Activated CD4-positive, alpha-beta memory T cell treated with anti-CD3 and anti-CD28 coated beads for 36 hours (primary cell): ENCODE measurements around the gene CDH23. TPM values are rescaled to one million over a fixed set of nuclear protein-coding genes. Genes with fewer than 3 reads are reported as not detected.

ENCODE experiments used
- CTCF ChIA-PET: fragments of 350-600 bp; sonication (Branson Sonifier 250); formaldehyde crosslinking; loops from one replicate; lab custom pipeline; 2021; ENCODE audit warnings: antibody characterized with exemption, inconsistent platforms; lab: Charles Lee
- POLR2A ChIA-PET: fragments of 350-600 bp; sonication (Branson Sonifier 250); formaldehyde crosslinking; loops from one replicate; lab custom pipeline; 2021; ENCODE audit warnings: antibody characterized with exemption; lab: Charles Lee
- DNase-seq: peaks from one replicate; pipeline ENCODE4 v3.0.0-alpha.2; 2020
- H3K27ac Mint-ChIP-seq: one replicate; pipeline ENCODE4 v1.8.0; 2021; ENCODE audit warnings: mixed read lengths
- H3K27me3 Mint-ChIP-seq: one replicate; pipeline ENCODE4 v1.8.0; 2021; ENCODE audit warnings: mixed read lengths
- H3K36me3 Mint-ChIP-seq: one replicate; pipeline ENCODE4 v1.8.0; 2021; ENCODE audit warnings: mixed read lengths
- H3K4me1 Mint-ChIP-seq: one replicate; pipeline ENCODE4 v1.8.0; 2021; ENCODE audit warnings: low read depth, mixed read lengths
- H3K4me3 Mint-ChIP-seq: one replicate; pipeline ENCODE4 v1.8.0; 2021; ENCODE audit warnings: mild to moderate bottlenecking, mixed read lengths
- H3K9me3 Mint-ChIP-seq: one replicate; pipeline ENCODE4 v1.8.0; 2021; ENCODE audit warnings: mixed read lengths
- intact Hi-C: fragments of 100-400 bp; cut with micrococcal nuclease; formaldehyde crosslinking; loops from one replicate; pipeline ENCODE4 v1.15.1; 2023
- total RNA-seq, 2 experiments: library from RNA; stranded (reverse); gene quantifications; one replicate each; pipeline ENCODE4 v1.2.3, GENCODE V29; 2021

CDH23 gene
- total RNA-seq, 2 experiments from 2014 or later = 2.6 TPM

- Mint-ChIP-seq H3K4me1 (no peaks in the 10 kb centered on the region), H3K27me3 (no peaks in the 10 kb centered on the region), H3K4me3 (no peak overlapping the region), H3K9me3 (no peaks in the 10 kb centered on the region), H3K27ac (no peak overlapping the region), H3K36me3 (no peaks in the 10 kb centered on the region)
- POLR2A ChIA-PET = no interaction called here
- CTCF ChIA-PET = no interaction called here
- no peak for DNase-seq
- intact Hi-C loops = no loop called here
These were observed 42.0 kb downstream of the CDH23 start for GRCh38 chr10:71438761-71439160.

DNA sequence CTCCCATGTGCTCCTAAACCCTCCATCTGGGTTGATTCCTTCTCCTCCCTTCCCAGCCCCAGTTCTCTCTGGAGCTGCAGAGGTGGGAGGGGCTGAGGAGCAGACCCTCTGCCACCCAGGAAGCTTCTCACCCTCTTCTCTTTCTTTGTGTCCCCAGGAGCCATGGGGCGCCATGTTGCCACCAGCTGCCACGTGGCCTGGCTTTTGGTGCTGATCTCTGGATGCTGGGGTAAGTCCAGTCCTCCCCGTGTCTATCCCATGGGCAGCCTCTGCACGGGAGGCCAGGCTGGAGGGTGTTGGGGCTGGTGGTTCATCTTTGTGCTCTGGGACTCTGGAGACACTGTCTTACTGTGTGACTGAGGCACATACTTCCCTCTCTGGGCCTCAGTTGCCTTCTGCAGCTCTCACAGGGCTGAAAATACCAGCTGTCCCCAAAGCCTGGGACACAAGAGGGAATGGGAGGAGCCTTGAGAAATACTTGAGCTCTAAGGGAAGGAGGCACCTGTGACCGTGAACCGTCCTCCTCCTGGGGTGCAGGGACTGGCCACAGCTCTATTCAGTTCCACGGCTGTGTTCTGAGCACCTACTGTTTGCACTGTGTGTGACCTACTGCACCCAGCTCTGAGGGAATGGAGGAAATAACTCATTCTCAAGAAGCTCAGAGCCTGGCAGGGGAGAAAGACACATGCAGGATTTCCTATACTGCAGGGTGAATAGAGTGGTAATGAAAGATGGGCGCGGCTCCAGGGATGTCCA is 43.1 kb downstream of the CDH23 start:
- POLR2A ChIA-PET = interaction anchor here (0.7 kb wide), 1 partner anchor 10 kb away, joined by 3 read pairs; no protein-coding TSS in a partner anchor
- Mint-ChIP-seq H3K27ac (no peak overlapping the region), H3K4me1 (no peaks in the 10 kb centered on the region), H3K27me3 (no peaks in the 10 kb centered on the region), H3K9me3 (no peaks in the 10 kb centered on the region), H3K4me3 (no peak overlapping the region), H3K36me3 (no peaks in the 10 kb centered on the region)
- CTCF ChIA-PET = no interaction called here
- intact Hi-C loops = no loop called here
- DNase-seq = no peak

DNA sequence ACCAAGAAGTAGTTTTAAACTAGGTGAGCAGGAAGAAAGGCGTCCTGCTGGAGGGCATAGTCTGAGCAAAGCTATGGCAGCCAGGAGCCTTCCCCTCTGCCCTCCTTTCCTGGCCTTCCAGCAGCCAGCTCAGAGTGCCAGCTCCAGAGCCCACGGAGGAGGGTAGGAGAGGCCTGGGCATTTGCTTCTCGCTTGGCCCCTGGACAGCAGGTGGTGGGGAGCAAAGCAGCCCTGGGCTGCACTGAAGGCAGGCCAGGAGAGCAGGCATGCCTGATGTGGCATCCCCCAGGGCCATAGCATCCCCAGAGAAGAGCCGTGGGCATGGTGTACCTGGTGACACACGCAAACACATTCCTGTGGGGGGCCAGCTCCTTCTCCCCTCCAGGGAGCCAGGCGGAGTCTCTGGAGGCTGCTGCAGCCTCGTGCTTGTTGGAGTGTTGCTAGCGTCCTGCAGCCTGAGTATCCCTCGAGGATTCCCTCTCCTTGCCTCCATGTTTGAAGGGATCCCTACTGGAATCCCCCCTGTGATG is 43.9 kb downstream of the CDH23 start:
- H3K36me3 Mint-ChIP-seq = no peaks in the 10 kb centered on the region
- intact Hi-C loops = no loop called here
- no peak for DNase-seq
- no peak overlapping the region for H3K27ac Mint-ChIP-seq
- no peaks in the 10 kb centered on the region for H3K4me1 Mint-ChIP-seq
- CTCF ChIA-PET = no interaction called here
- H3K9me3 Mint-ChIP-seq = no peaks in the 10 kb centered on the region
- no peaks in the 10 kb centered on the region for H3K27me3 Mint-ChIP-seq
- no peak overlapping the region for H3K4me3 Mint-ChIP-seq
- POLR2A ChIA-PET = no interaction called here

DNA sequence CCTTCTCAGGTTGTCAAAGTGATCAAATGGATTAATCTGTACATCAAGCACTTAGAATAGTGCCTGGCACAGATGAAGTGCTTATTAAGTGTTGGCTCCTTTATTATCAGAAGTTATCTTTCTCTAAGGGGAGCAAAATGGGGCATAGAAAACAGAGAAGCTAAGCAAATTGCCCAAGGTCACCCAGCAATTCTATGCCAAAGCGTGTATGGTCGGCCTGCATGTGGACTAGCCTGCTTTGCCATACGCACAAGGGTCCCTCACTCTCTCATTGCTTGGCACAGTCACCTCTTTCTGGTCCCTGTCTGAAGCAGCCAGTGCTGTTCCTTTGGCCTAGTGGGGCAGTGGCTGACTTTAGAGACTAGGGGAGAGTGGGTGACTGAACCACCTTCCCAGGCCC is 45.3 kb downstream of the CDH23 start:
- DNase-seq = no peak
- H3K36me3 Mint-ChIP-seq = no peaks in the 10 kb centered on the region
- H3K9me3 Mint-ChIP-seq = no peaks in the 10 kb centered on the region
- ChIA-PET POLR2A (no interaction called here), CTCF (no interaction called here)
- H3K4me3 Mint-ChIP-seq = no peak overlapping the region
- intact Hi-C loops = no loop called here
- no peak overlapping the region for H3K27ac Mint-ChIP-seq
- H3K4me1 Mint-ChIP-seq = no peaks in the 10 kb centered on the region
- peaks cover 2% of the 10 kb centered on the region for H3K27me3 Mint-ChIP-seq

DNA sequence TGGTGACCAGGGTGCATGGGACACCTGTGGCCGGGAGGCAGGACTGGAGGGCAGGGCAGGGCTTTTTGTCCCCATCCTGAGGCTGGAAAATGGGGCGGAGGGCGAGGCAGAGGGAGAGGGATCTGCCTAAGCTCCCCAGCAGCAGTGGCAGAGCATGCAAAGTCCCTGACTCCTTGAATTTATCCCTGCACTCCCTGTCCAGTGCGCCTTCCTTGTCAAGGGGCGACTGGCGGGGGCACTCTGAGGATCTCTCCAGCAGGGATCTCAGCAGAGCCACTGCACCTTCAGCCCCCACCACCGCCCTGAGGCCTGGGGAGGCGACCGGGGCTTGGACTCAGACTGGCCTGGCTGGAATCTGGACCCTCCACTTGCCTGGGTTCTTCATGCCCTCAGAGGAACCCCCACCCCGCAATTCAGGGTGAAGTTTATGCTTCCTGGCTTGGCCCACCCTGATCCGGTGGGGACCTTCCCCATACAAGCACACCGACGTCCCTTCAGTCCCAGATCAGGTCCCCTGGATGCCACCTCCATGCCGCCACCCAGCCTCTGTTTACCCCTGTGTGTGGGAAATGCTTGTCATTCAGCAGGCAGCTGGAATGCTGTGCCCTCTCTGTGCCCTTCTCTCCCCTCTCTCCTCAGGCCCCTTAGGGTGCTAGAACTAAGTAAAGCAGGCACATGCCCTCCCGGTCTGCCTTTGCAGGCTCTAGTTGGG is 46.3 kb downstream of the CDH23 start:
- POLR2A ChIA-PET = no interaction called here
- CTCF ChIA-PET = interaction anchor here (0.6 kb wide), 1 partner anchor 450 kb away, joined by 3 read pairs; no protein-coding TSS in a partner anchor

GRCh38 chr10:71443676-71444075 is 47.0 kb downstream of the CDH23 start:
- ChIA-PET POLR2A (no interaction called here), CTCF (interaction anchor here (0.6 kb wide), 1 partner anchor 450 kb away, joined by 3 read pairs; no protein-coding TSS in a partner anchor)
- DNase-seq = no peak
- Mint-ChIP-seq H3K27ac (no peak overlapping the region), H3K36me3 (no peaks in the 10 kb centered on the region), H3K9me3 (no peaks in the 10 kb centered on the region), H3K4me3 (no peak overlapping the region), H3K4me1 (no peaks in the 10 kb centered on the region), H3K27me3 (peaks cover 2% of the 10 kb centered on the region)
- intact Hi-C loops = no loop called here

More for the DNA sequence above, 46.3 kb downstream of the CDH23 start:
- Mint-ChIP-seq H3K27me3 (peaks cover 2% of the 10 kb centered on the region), H3K4me1 (no peaks in the 10 kb centered on the region), H3K36me3 (no peaks in the 10 kb centered on the region), H3K9me3 (no peaks in the 10 kb centered on the region), H3K27ac (no peak overlapping the region), H3K4me3 (no peak overlapping the region)
- DNase-seq = no peak
- intact Hi-C loops = no loop called here

DNA sequence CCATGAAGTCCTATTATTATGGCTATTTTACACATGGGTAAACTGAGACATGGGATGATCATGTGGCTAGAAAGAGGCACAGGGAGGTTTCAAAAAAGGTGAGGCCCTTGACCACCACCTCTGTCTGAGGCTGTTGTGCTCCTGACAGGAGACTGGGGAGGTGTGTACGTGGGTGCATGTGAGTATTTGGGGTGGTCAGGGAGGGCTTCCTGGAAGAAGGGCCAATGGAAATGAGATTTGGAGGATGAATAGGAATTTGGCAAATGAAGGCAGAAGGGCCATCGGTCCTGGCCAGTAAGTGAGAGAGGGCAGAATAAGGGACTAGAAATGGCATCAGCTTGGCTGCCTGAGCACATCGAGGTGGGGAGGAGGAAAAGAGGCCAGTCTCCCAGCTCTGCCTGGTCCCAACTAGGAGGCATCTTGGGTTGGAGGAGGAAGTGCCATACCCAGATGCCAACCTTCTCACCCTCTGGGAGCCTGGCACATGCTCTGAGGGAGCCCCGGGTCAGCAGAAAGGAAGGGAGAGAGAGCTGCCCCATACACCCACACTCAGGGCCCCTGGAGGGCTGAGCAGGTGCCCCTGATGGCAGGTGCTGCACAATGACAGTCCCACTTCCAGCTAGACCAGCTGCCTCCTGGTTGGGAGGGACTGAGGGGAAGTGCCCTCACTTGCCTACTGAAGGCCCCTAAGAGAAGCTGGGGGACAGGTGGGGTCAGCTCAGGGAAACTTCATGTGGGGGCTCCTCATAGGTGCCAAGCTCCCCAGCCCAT is 47.7 kb downstream of the CDH23 start:
- no peaks in the 10 kb centered on the region for H3K9me3 Mint-ChIP-seq
- no peak overlapping the region for H3K27ac Mint-ChIP-seq
- POLR2A ChIA-PET = no interaction called here
- H3K4me3 Mint-ChIP-seq = no peak overlapping the region
- DNase-seq = no peak
- no peaks in the 10 kb centered on the region for H3K36me3 Mint-ChIP-seq
- CTCF ChIA-PET = no interaction called here
- no peaks in the 10 kb centered on the region for H3K4me1 Mint-ChIP-seq
- H3K27me3 Mint-ChIP-seq = peaks cover 2% of the 10 kb centered on the region
- intact Hi-C loops = no loop called here

GRCh38 chr10:71447676-71448075 is 51.0 kb downstream of the CDH23 start:
- no peak overlapping the region for H3K27ac Mint-ChIP-seq
- no peak for DNase-seq
- intact Hi-C loops = no loop called here
- peaks cover 2% of the 10 kb centered on the region for H3K27me3 Mint-ChIP-seq
- H3K9me3 Mint-ChIP-seq = no peaks in the 10 kb centered on the region
- ChIA-PET POLR2A (no interaction called here), CTCF (no interaction called here)
- no peaks in the 10 kb centered on the region for H3K4me1 Mint-ChIP-seq
- H3K36me3 Mint-ChIP-seq = no peaks in the 10 kb centered on the region
- no peak overlapping the region for H3K4me3 Mint-ChIP-seq

DNA sequence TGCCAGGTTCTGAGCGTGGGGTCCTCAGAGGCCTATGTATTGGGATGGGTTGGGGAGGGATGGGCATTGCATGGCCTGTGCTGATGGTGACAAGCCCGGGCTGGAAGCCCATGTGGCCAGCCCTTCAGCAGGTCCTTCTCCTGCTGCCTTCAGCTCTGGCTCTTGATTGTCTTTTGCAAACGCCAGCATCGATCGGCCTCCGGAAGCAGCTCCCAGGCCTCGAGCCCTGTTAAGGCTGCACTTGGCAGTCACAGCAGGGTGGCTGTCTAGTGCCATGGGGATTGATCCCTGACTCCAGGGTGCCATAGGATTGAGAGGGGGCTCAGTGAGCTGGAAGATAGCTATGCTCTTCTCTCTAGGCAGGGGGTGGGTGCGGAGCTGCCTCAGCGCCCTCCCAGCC is 51.4 kb downstream of the CDH23 start:
- DNase-seq = no peak
- Mint-ChIP-seq H3K27me3 (peaks cover 2% of the 10 kb centered on the region), H3K36me3 (no peaks in the 10 kb centered on the region), H3K27ac (no peak overlapping the region), H3K4me3 (no peak overlapping the region), H3K9me3 (no peaks in the 10 kb centered on the region), H3K4me1 (no peaks in the 10 kb centered on the region)
- POLR2A ChIA-PET = no interaction called here
- intact Hi-C loops = no loop called here
- CTCF ChIA-PET = no interaction called here

DNA sequence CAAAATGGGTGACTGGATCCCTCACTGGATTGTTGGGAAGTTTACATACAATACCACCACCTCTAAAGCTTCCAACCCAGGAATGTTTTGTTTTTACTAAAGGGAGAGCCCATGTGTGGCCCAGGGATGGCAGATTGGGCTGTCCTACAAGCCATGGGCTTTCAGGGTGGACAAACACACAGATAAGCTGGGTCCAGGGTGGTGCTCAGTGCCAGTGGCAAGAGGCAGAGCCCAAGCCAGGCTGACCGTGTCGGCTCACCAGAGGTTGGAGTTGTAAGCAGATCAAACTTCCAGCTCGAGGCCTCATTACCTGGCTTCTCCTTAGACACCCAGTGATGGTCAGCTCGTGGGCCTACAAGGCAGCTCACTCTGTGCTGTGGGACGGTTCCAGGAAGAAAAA is 52.3 kb downstream of the CDH23 start:
- H3K27ac Mint-ChIP-seq = no peak overlapping the region
- CTCF ChIA-PET = no interaction called here
- H3K9me3 Mint-ChIP-seq = no peaks in the 10 kb centered on the region

GRCh38 chr10:71451754-71452153 is 55.0 kb downstream of the CDH23 start:
- Mint-ChIP-seq H3K9me3 (no peaks in the 10 kb centered on the region), H3K4me3 (no peak overlapping the region), H3K4me1 (no peaks in the 10 kb centered on the region), H3K27ac (no peak overlapping the region), H3K36me3 (no peaks in the 10 kb centered on the region), H3K27me3 (no peaks in the 10 kb centered on the region)
- POLR2A ChIA-PET = no interaction called here
- intact Hi-C loops = no loop called here
- CTCF ChIA-PET = no interaction called here
- DNase-seq = no peak

More for the DNA sequence above, 52.3 kb downstream of the CDH23 start:
- Mint-ChIP-seq H3K36me3 (no peaks in the 10 kb centered on the region), H3K4me3 (no peak overlapping the region), H3K4me1 (no peaks in the 10 kb centered on the region), H3K27me3 (peaks cover 2% of the 10 kb centered on the region)
- POLR2A ChIA-PET = no interaction called here
- intact Hi-C loops = no loop called here
- DNase-seq = no peak

DNA sequence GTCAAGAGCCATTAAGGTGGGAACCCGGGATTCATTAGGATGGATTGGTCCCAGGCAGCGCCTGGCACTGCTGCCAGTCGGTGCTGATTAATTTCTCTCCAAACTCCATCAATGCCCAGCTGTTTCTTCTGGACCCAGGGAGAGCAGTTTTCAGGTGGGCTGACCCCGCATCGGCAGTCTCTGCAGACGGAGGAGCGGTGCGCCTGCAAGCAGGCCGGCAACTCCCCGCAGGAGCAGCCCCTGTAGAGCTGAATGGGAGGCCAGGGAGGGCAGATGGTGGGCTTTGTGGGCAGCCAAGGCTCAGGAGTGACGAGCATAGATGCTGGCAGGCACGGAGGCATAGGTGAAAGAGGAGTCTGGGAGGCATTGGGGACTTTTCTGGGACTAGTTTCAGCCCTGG is 56.5 kb downstream of the CDH23 start:
- no peak for DNase-seq
- H3K4me3 Mint-ChIP-seq = no peak overlapping the region
- no peaks in the 10 kb centered on the region for H3K27me3 Mint-ChIP-seq
- no peak overlapping the region for H3K27ac Mint-ChIP-seq
- ChIA-PET CTCF (no interaction called here), POLR2A (no interaction called here)
- H3K9me3 Mint-ChIP-seq = no peaks in the 10 kb centered on the region
- no peaks in the 10 kb centered on the region for H3K4me1 Mint-ChIP-seq
- intact Hi-C loops = no loop called here
- no peaks in the 10 kb centered on the region for H3K36me3 Mint-ChIP-seq
